RCC 7860 (cell line): ENCODE data around the gene DPP9.
"Not testable (repeated sequence)": the region's sequence is repeated elsewhere in the genome, so short reads cannot be mapped to it uniquely, and the experiment has no call there.

Experiments
- DNase-seq: peaks from one replicate; pipeline ENCODE4 v3.0.0-alpha.2; 2015; ENCODE audit warnings: low spot score
- FAIRE-seq: peaks from 2 replicates; lab custom pipeline; 2012; peaks lifted over from hg19 to GRCh38; lab: Jason Lieb, UNC

Gene DPP9

DNA sequence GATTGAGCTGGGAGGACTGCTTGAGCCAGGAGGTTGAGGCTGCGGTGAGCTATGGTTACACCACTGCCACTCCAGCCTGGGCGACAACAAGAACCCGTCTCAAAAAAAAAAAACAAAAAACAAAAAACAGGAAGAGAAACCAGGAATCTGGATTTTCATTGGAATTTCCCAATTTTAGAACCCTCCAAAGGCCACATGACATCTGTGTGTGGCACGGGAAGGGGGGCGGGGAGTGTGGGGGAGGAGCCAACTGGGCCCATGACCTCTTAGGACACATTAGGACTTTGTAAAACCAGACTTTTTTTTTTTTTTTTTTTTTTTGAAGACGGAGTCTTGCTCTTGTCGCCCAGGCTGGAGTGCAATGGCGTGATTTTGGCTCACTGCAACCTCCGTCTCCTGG, 32.3 kb downstream of the DPP9 start:
- no peak for DNase-seq

DNA sequence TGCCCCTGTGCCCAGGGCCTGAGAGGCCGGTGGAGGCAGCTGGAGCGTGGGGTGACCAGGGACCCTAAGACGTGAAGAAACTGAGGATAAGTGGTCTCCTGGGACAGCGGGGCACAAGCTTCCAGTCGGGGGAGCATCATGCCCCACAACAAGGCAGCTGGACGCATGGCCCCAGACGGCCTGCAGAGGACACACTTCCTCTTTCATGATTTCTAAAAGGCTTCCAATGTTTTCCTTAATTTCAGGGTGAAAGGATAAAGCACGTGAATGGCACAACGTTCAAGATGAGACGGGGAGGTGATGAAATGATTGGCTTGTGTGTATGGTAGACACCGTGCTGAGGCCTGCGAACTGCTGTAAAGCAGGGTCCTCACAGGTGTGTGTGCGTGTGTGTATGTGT, 33.3 kb downstream of the DPP9 start:
- FAIRE-seq: no peak

More for the DNA sequence above, 32.3 kb downstream of the DPP9 start:
- no peak for FAIRE-seq

DNA sequence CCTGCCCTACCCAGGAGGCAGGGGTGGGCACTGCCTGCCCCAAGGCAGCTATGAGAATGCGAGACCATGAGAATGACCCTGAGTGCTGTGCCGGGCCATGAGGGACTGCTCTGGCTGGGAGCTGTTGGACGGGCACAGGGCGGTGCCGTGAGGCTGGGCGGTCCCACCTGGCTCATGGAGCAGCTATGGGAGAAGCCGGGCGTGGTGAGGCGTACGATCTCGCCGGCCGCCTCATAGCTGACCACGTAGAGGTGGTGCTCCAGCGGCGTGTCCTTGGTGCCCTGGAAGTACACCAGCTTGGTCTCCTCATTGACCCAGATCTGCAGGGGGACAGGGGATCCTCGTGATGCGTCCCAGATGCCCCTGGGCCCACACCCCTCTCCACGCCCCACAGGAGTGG, 34.2 kb downstream of the DPP9 start:
- DNase-seq (no peak), FAIRE-seq (no peak)

More for the DNA sequence above, 33.3 kb downstream of the DPP9 start:
- no peak for DNase-seq

DNA sequence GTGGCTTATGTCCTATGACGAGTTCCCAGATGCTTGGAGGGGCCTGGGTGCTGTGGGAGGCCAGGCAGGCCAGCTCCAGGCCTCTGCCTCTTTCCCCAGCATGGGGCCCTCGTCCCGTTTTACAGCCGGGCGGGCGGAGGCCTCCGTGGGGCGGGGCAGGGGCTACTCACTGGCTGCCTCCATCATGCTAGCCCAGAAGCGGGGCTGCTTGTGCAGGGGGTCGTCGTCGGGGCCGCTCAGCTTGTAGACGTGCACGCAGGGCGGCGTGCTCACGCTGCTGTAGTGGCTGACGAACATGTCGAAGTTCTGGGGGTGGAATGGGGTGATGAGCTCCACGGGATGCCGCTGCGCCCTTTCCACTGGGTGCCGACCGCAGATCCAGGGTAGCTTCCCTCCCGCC, 35.1 kb downstream of the DPP9 start:
- no peak for DNase-seq
- no peak for FAIRE-seq

DNA sequence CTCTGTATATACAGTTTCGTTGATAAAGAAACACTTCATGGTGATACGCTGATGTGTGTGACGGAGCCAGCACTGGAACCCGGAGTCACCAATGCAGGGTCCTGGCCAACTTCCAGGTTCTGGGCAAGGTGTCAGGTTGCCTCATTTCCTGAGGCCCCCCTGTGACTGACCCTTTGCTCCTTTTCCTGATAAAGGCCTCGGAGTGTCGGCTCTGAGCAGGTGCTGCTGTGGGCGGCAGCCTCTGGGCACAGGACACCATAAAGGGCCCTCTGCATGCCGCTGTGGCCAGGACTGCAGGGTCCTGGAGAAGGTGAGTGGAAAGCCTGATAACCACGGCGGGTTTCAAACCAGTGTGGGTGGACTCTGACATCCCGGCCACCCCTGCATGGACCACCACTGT, 36.2 kb downstream of the DPP9 start:
- DNase-seq (no peak), FAIRE-seq (no peak)

DNA sequence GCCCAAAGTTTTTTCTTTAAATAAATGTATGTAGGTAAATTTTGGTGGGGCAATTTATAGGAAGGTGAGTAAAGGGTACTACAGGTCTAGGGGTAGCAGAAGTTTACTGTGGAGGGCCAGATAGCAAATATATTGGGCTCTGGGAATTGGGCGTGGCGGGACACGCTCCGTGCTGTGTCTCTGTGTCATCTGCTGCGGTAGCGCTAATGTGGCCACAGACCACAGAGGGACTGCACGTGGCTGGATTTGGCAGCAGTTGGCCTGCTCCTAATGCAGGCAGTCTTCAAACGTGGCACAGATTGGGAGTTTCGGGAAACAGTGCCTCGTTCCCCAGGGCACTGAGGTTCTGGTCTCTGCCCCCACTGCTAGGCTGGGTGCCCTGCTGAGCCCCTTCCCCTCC, 36.9 kb downstream of the DPP9 start:
- FAIRE-seq (no peak), DNase-seq (no peak)

DNA sequence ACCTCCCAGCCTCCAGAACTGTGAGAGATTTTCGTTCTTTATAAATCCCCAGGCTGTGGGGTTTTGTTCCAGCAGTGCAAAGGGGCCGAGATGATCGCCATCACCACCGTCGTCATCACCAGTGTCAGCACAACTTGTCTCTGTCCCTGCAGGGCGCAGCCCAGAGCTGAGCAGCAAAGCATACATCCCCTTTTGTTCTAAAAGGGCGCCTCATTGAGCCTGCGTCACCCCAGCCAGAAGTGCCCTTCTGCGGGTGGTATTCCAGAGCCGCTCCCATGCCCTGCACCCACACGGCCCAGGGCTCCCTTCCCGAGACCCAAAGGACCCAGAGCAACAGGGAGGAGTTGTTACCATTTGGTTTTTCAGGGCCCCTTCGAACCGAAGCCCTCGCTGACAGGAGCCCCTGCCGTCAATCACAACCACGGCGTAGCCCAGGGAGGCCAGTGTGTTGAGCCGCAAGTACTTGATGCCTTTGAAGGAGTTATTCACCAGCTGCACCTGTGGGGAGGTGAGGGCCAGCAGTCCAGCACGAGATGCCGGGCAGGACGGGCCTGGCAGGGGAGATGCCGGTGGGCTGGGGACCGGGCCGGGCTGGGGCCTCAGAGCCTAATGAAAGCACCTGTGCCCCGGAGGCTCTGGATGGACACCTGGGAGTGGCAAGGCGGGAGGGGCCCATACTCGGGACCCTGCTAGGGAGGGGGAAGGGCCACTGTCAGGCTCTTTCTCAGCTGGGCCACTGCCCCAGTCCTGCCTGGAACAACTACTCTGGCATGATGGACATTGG, 39.1 kb downstream of the DPP9 start:
- DNase-seq (no peak), FAIRE-seq (no peak)

DNA sequence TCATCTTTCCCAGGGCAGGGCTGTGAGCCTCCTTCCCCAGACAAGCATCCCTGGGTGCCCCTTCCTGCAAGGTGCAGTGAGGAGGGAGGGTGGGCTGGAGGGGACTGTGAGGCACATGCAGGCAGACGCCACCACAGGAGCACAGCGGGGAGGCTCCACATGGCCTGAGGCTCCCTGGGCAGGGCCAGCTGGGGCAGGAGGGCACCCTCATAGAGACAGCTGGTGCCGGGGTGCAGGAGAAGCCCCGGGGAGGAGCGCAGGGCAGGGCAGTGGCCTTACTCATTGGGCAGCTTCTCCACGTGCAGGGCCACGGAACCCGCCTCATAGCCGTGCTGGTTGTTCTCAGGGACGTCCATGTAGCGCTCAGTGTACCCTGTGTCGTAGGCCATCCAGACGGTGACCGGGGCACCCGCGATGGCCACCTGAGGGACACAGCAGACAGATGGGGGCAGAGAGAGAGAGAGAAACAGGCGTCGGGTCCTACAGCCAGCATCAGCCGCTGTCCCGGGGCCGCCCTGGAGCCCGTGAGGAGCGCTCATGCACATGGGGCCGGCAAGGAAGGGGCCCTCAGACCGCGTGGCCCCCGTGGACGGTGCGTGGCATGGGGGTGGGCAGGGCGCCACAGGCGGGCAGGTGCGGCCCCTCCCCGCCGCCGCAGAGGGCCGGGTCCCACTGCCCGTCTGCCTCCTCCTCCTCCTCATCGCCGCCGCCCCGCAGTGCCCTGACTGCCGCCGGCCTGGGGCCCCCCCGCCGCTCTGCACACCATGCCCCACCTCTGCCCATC, 41.0 kb downstream of the DPP9 start:
- FAIRE-seq: no peak
- DNase-seq: no peak

DNA sequence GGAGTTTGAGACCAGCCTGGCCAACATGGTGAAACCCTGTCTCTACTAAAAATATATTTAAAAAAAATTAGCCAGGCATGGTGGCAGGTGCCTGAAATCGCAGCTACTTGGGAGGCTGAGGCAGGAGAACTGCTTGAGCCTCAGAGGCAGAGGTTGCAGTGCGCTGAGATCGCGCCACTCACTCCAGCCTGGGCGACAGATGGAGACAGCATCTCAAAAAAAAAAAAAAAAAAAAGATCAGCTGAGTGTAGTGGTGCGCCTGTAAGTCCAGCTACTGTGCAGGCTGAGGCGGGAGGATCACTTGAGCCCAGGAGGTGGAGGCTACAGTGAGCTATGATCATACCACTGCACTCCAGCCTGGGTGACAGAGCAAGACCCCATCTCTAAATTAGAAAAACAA, 43.6 kb downstream of the DPP9 start:
- not testable (repeated sequence) for DNase-seq, FAIRE-seq

DNA sequence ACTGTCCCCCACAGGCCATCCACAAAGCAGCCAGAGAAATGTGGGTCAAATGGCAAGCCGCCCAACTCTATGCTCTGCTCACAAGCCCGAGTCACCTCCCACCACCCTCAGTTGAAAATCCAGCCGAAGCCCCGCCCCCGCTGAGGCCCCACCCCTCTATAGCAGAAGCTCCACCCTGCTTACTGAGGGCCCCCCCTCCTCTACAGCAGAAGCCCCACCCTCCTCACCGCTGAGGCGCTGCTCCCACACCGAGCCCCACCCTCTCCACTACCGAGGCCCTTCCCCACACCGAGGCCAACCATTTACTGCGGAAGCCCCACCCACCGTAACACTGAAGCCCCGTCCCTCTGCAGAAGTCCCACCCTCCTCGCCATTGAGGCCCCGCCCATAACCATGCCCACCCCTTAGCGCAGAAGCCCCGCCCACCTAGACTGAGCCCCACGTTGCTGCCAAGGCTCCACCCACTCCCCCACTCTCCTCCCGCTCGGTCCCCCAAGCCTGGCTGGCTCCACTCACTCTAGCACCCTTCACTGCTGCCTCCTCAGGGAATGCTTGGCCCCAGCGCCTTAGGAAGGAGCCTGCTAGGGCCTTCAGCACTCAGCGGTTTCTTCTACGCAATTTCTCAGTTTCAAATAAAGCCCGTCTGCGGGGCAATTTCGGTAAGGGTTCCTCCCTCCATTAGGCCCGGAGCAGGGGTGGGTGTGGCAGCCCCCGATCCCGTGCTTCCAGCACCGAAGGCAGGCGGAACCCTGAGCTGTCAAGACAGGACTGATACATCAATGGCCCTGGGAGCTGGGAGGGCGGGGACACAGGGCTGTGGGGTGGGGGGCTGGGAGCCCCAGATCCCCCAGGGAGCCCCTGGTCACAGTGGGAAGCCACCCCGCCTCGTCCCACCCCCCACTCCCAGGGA, 44.5 kb downstream of the DPP9 start:
- no peak for DNase-seq
- FAIRE-seq: no peak

DNA sequence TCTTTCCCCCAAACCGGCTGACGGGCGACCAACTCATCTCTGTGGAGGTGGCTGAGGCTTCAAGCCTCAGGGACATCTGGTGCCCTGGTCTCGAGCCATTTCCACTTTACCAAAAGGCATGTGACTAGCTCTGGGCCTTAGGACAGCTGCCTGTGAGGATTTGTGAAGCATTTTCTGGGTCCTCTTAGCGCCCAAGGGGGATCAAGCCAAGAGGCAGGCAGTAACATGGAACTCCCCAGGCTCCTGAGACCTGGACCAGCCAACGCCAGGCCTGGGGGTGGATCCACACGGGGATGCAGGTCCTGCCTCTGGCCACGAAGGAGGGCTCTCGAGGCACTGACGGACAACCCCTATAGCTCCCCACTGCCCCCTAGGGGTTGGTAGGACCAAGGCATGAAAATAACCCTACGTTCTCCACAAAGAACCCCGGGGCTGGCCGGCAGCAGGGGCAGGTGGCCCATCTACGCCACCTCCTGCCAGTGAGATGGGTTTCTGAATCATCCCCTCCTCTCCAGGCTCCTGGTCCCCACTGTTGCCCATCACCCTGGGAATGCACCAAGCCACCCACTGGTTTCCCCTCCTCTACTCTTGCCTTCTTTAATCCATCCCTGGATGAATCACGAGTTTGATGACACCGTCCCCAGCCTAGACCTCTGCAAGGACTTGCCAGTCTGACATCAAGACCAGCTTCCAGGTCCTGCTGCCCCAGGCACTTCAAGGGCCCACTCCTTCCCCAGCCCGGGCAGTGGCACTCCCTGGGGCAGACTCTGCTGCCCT, 46.5 kb downstream of the DPP9 start:
- DNase-seq (no peak), FAIRE-seq (no peak)

DNA sequence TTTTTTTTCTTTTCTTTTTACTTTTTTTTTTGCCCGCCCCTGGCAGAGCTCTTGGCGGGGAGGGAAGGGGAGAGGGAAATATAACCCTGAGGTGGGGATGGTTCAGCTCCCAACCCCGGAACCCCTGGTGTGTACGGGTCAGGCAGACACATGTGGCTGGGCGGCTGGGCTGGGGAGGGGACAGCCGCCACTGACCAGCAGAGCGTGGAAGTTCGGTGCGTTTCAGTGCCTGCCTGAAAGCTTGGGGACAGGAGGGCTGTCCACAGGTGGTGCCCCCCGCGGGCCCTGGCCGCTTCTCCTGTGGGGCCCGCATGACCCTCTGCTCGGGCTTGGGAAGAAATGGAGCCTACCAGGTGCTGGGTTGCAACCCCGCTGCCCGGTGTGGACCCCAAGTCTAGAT, 48.3 kb downstream of the DPP9 start:
- FAIRE-seq: no peak

DNA sequence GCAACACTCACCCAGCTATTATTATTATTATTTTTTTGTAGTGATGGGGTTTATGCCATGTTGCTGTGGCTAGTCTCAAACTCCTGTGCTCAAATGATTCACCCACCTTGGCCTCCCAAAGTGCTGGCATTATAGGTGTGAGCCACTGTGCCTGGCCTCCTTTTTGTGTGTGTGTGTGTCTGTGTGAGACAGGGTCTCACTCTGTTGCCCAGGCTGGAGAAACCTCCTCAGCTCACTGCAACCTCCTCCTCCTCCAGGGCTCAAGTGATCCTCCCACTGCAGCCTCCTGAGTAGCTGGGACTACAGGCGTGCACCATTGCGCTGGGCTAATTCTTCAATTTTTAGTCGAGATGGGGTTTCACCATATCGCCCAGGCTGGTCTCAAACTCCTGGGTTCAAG, 49.9 kb downstream of the DPP9 start:
- FAIRE-seq (no peak), DNase-seq (no peak)

More for the DNA sequence above, 48.3 kb downstream of the DPP9 start:
- DNase-seq: no peak

DNA sequence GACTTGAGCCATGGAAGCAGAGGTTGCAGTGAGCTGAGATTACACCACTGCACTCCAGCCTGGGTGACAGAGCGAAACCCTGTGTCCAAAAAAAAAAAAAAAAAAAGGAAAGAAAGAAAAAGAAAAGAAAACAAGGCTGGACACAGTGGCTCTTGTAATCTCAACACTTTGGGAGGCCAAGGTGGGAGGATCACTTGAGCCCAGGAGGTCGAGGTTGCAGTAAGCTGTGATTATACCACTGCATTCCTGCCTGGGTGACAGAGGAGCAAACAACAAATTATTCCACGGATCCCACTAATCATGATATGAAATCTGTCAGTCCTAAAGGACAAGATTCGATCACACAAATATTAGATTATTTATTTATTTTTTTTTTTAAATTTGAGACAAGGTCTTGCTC, 50.4 kb downstream of the DPP9 start:
- no peak for FAIRE-seq
- DNase-seq: no peak

DNA sequence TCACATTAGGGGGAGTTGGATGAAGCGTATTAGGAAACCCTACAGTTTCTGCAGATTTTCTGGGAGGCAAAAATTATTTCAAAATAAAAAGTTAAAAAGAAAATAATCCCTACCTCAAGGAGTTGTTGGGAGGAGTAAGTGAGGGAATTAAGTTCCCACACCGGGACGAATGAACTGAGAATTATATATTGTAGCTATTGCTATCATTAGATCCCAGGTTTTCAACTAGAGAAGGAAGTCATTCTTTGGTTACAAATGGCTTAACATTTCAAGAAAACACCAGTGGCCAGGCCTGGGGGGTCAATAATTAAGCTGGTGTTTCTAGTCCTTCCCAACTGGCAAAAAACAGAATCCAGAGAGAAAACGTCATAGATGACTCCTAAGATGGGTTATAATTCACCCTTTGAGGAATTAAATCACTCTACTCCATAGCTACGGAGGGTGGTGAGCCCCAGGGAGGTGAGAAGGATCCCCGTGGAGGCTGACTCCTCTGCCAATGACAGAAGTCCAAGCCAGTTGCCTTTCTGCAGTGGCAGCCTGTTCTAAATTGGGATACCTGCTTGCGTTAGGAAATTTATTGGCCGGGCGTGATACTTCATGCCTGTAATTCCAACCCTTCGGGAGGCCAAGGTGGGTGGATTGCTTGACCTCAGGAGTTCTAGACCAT, 52.3 kb downstream of the DPP9 start:
- DNase-seq (peak; percentile 61), FAIRE-seq (peak; percentile 77)

DNA sequence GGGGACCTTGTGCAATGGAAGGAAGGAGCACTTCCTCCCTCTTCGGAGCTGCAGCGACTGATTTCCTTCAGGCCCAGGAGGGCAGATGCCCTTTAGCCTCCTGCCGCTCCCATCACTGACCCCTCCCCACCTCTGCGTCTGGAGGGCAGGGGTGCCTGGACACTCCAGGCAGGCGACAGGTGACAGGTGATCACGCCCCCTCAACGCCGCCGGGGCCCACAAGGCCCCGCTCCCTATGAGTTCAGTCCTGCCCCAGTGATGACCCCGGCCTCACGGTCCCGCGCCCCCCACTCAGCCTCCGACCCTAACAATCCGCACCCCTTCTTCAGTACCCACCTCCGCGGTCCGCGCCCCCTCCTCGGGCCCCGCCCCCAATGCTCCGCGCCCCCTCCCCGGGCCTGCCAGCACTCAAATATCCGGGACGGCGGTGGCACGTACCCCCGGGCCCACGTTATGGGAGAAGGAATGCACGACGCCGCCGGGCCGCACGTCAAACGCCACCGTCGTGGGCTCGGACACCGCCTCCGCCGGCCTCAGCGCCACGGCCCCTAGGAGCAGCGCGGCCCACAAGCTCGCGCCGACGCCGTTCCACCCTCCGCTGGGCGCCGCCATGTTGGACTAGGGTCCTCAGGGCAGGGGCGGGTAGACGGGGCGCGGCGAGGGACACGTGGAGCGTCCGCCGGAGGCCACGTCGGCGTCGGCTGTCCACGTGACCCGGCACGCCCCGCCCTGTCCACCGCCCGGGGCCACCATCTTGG, 53.7 kb downstream of the DPP9 start, which contains the start of gene MYDGF:
TSS of gene MYDGF (minus strand) at position 620 of the 758 bp plus-strand sequence. CDS start at position 612, 8 bp downstream.
- DNase-seq (peak; percentile 70), FAIRE-seq (no peak)

DNA sequence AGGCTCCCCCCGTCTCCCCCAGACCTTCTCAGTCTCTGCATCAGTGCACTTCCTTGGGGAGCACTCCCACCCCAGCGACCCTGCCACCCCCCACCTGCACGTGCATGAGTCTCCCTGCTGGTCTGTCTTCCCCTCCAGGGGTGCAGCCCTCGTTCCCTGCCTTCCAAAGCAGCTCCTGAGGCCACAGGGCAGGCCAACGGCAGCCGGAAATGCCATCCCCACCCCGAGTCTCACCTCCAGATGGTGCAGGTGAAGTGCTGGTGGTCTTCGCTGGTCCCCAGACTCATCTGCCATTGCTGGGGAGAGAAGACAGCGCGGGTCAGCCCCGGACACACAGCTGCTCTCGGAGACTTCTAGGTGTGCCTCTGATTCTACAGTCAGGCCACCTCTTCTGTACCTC, 59.0 kb downstream of the DPP9 start:
- FAIRE-seq (no peak), DNase-seq (no peak)

DNA sequence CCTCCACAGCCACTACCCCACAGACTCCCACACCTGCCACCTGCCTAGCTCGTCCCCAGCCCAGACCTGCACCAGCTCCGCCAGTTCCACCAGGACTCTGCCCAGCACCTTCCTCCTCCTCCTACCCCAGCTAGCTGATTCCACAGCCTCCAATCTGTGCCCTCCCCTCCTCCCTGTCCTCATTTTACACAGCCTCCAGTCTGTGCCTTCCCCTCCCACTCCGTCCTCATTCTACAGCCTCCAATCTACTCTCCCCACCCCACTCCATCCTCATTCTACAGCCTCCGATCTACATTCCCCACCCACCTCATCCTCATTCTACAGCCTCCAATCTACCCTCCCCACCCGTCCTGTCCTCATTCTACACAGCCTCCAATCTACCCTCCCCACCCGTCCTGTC, 60.8 kb downstream of the DPP9 start:
- FAIRE-seq (no peak), DNase-seq (no peak)
